Sigmoid colon (tissue), 7 donors: ENCODE measurements around the gene MAEA. TPM values are rescaled to one million over a fixed set of nuclear protein-coding genes. Genes with fewer than 3 reads are reported as not detected.
"Not testable (repeated sequence)": the region's sequence is repeated elsewhere in the genome, so short reads cannot be mapped to it uniquely, and the experiment has no call there.

ENCODE experiments used
- DNase-seq: peaks from one replicate; pipeline ENCODE4 v3.0.0-alpha.2; 2019
- H3K27ac ChIP-seq, 4 donors: fragments of 200-600 bp; sonication (generic); one replicate each; pipeline ENCODE4 v1.5.1; 2016 to 2019; ENCODE audit warnings: mild to moderate bottlenecking in 1 of 4
- H3K27me3 ChIP-seq, 3 donors: fragments of 200-600 bp; sonication (generic); one replicate each; pipeline ENCODE4 v1.5.1; 2019; ENCODE audit warnings: mild to moderate bottlenecking in 1 of 3
- H3K36me3 ChIP-seq, 4 donors: fragments of 200-600 bp; sonication (generic); one replicate each; pipeline ENCODE4 v1.5.1; 2016 to 2019
- H3K4me1 ChIP-seq, 4 donors: fragments of 200-600 bp; sonication (generic); one replicate each; pipeline ENCODE4 v1.5.1; 2017 to 2019
- H3K4me3 ChIP-seq, 4 donors: fragments of 200-600 bp; sonication (generic); one replicate each; pipeline ENCODE4 v1.5.1; 2017 to 2019; ENCODE audit warnings: mild to moderate bottlenecking in 2 of 4, moderate library complexity in 1 of 4
- H3K9me3 ChIP-seq, 4 donors: fragments of 200-600 bp in 3 of 4; sonication (generic) in 3 of 4; one replicate each; pipeline versions ENCODE4 v1.5.1 to v1.6.1; 2013 to 2019
- EP300 ChIP-seq, 4 donors: sonication (generic); formaldehyde crosslinking; IDR thresholded peaks; one replicate each; pipeline ENCODE4 v1.6.1; 2017; ENCODE audit warnings: antibody characterized with exemption in 4 of 4
- POLR2A ChIP-seq, 2 donors: fragments of 450-650 bp; IDR thresholded peaks; one replicate each; pipeline ENCODE4 v1.6.1; 2016; ENCODE audit warnings: antibody characterized with exemption in 2 of 2, mild to moderate bottlenecking in 2 of 2, moderate library complexity in 2 of 2
- POLR2AphosphoS5 ChIP-seq, 4 donors: sonication (generic); formaldehyde crosslinking; IDR thresholded peaks; one replicate each; pipeline ENCODE4 v1.6.1; 2017; ENCODE audit warnings: antibody characterized with exemption in 4 of 4
- WGBS, 2 donors: extraction: QIAGEN DNeasy Blood & Tissue Kit; methylation state at CpG; one replicate each; pipeline ENCODE4 v1.1.7; 2013; 5-methylcytosine and 5-hydroxymethylcytosine counted together
- intact Hi-C: fragments of 100-400 bp; cut with DNase I; formaldehyde crosslinking; loops from one replicate; pipeline ENCODE4 v1.15.1; 2023
- polyA plus RNA-seq, 3 donors: library from polyadenylated mRNA; stranded (reverse); fragments of 200-250 nt; gene quantifications; one replicate each; pipeline ENCODE4 v1.2.3, GENCODE V29; 2013
- total RNA-seq, 4 donors: library from RNA; depleted of rRNA; stranded (reverse); fragments of >200 nt; gene quantifications; one replicate each; pipeline ENCODE4 v1.1.0, GENCODE V29; 2016
- TF ChIP-seq, protein P1 (sequence below), 4 experiments: fragments of 450-650 bp in 3 of 4; fragments of 200-600 bp in 1 of 4; IDR thresholded peaks; one replicate each; pipeline ENCODE4 v1.5.1; 2016 to 2019; ENCODE audit warnings: antibody characterized with exemption in 4 of 4, mild to moderate bottlenecking in 3 of 4, moderate library complexity in 2 of 4
- donor health status: healthy with polysubstance abuse.
- donor health status: Bipolar disorder and iron deficiency.
- donor health status: healthy.

MAEA gene
- total and polyA plus RNA-seq, 7 donors, result 44.2 to 89.8 (median 53.0) TPM

DNA sequence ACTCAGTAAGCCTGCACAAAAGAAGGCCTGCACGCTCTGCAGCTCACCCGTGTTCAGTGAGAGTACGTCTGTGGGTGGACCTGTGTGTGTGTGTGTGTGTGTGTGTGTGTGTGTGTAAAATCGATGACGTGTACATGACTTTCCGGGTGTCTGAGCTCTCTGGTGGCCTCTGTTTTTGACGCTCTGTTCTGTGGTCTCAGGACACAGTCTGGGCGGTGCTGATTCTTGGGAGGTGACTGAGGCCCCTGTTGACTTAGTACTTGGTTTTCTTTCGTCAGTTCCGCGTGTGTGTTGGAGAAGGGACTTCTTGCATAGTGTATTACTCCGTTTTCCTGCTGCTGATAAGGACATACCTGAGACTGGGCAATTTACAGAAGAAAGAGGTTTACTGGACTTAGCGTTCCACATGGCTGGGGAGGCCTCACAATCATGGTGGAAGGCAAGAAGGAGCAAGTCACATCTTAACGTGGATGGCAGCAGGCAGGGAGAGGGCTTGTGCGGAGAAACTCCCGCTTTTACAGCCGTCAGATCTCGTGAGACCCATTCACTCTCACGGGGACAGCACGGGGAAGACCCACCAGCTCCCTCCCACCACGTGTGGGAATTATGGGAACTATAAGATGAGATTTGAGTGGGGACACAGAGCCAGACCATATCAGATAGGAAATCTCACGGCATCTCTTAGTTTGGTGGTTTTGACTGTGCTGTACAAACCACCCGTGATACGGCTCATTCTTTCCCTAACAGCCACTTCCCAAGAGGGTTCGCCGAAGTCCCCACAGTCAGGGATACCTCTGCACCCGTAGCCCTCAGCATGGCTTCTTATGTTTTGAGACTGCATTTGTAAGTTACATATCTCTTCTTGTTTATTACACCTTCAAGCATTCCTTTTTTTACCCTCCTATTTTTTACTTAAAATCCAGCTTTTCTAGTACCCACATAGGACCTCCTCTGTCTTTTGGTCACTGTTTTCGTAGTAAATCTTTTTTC is 81.8 kb downstream of the MAEA start:
- Histone ChIP-seq H3K36me3 (peaks cover 3 to 73% (median 14%) of the 10 kb centered on the region in 4 donors), H3K27me3 (no peaks in the 10 kb centered on the region), H3K9me3 (no peaks in the 10 kb centered on the region), H3K27ac (no peak overlapping the region), H3K4me3 (no peak overlapping the region), H3K4me1 (no peaks in the 10 kb centered on the region)
- peak; percentile 26 for DNase-seq
- intact Hi-C loops, result no loop called here
- no peak for TF ChIP-seq POLR2A (IDR thresholded peaks at IDR 0.05)
- TF ChIP-seq, protein P1, sequence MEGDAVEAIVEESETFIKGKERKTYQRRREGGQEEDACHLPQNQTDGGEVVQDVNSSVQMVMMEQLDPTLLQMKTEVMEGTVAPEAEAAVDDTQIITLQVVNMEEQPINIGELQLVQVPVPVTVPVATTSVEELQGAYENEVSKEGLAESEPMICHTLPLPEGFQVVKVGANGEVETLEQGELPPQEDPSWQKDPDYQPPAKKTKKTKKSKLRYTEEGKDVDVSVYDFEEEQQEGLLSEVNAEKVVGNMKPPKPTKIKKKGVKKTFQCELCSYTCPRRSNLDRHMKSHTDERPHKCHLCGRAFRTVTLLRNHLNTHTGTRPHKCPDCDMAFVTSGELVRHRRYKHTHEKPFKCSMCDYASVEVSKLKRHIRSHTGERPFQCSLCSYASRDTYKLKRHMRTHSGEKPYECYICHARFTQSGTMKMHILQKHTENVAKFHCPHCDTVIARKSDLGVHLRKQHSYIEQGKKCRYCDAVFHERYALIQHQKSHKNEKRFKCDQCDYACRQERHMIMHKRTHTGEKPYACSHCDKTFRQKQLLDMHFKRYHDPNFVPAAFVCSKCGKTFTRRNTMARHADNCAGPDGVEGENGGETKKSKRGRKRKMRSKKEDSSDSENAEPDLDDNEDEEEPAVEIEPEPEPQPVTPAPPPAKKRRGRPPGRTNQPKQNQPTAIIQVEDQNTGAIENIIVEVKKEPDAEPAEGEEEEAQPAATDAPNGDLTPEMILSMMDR (IDR thresholded peaks at IDR 0.05), result no peak
- TF ChIP-seq POLR2AphosphoS5 (IDR thresholded peaks at IDR 0.05), result no peak
- 96% methylated on average over 28 of the region's 28 CpGs for WGBS, 2 donors

DNA sequence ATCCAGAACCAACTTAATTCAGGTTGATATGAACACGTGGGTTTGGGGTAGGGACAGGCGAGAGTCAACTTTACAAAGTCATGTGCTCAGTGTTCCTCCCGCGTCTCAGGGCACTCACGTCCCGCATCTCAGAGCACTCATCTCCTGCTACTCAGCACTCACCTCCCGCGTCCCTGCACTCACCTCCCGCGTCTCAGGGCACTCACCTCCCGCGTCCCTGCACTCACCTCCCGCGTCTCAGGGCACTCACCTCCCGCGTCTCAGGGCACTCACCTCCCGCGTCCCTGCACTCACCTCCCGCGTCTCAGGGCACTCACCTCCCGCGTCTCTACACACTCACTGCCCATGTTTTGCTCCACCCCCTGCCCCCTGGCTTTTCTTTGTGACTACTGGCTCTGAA is 82.9 kb downstream of the MAEA start:
- WGBS, 2 donors, result 84 to 85% methylated on average over 15 of the region's 22 CpGs
- H3K4me3 ChIP-seq, DNase-seq, H3K9me3 ChIP-seq, H3K4me1 ChIP-seq, intact Hi-C loops, H3K27me3 ChIP-seq, H3K27ac ChIP-seq: not testable (repeated sequence)
- H3K36me3 ChIP-seq, result peaks cover 5 to 73% (median 18%) of the 10 kb centered on the region in 4 donors

DNA sequence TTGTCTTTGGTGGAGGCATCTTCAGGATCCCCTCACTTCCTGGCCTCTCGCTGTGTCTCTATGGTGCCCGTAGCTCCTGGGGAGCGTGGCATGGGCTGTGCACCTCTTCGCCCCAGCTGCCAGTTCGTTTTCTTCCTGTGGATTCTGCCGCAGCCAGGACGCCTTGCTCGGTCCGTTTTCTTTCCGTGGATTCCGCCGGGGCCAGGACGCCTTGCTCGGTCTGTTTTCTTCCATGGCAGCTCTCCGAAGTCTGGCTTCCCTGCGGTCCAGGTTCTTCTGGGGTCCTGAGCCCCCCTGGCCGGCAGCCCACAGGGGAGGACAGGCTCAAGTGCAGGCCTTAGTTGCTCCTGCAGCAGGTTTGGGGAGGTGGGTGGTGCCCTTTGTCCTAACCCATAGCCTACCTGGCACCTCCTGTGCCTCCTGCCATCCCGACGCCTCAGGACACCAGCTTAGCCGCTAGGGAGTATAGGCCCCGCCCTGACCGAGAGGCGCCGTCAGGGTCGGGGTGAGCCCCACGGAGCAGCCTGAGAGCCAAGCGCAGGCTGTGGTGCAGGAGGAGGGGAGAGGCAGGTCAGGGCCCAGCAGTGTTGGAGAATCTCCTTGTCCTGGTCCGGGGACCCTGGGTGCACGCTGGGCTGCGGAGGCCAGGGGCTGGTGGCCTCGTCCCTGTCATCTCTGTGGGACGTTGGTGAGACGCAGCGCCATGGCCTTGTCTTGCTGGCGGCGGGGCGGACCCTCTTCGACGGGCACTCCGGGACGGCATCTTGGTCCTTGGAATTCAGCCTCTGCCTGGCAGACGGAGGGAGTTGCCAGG is 84.4 kb downstream of the MAEA start:
- no peak overlapping the region for H3K4me3 ChIP-seq
- peak; percentile 32 for DNase-seq

DNA sequence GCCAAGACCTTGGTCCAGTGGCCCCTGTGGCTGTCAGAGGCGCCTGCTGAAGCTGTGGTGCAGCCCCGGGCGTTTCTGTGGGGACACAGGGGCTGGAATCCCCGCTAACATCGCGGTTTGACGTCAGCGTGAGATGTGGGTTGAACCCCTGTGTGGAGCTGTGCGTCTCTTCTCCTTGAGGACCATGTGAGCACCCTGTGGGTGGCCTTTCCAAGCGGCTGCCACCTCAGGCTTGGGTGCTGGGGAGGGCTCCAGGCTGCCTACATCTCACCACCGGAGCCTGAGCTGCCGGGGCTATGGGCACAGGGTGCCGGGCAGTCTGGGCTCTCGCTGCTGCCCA is 85.0 kb downstream of the MAEA start:
- Histone ChIP-seq H3K36me3 (peaks cover 5 to 71% (median 18%) of the 10 kb centered on the region in 4 donors), H3K27me3 (no peaks in the 10 kb centered on the region), H3K4me1 (no peaks in the 10 kb centered on the region), H3K27ac (no peak overlapping the region), H3K9me3 (no peaks in the 10 kb centered on the region), H3K4me3 (no peak overlapping the region)
- intact Hi-C loops, result no loop called here
- DNase-seq, result peak; percentile 43
- no peak for TF ChIP-seq EP300 (IDR thresholded peaks at IDR 0.05)
- no peak for TF ChIP-seq POLR2AphosphoS5 (IDR thresholded peaks at IDR 0.05)
- no peak for TF ChIP-seq POLR2A (IDR thresholded peaks at IDR 0.05)
- TF ChIP-seq, protein P1 (IDR thresholded peaks at IDR 0.05), result no peak
- WGBS, 2 donors, result 96 to 97% methylated on average over 14 of the region's 14 CpGs

More for the DNA sequence above, 84.4 kb downstream of the MAEA start:
- TF ChIP-seq POLR2AphosphoS5 (IDR thresholded peaks at IDR 0.05), result no peak
- TF ChIP-seq, protein P1 (IDR thresholded peaks at IDR 0.05), result no peak
- no peak for TF ChIP-seq POLR2A (IDR thresholded peaks at IDR 0.05)
- TF ChIP-seq EP300 (IDR thresholded peaks at IDR 0.05), result no peak
- Histone ChIP-seq H3K4me1 (no peaks in the 10 kb centered on the region), H3K27ac (no peak overlapping the region), H3K9me3 (no peaks in the 10 kb centered on the region), H3K36me3 (peaks cover 5 to 71% (median 18%) of the 10 kb centered on the region in 4 donors), H3K27me3 (no peaks in the 10 kb centered on the region)
- WGBS, 2 donors, result 95 to 96% methylated on average over 42 of the region's 42 CpGs
- intact Hi-C loops, result no loop called here
